CD14-positive monocyte (primary cell): ENCODE measurements around the gene ESPNL. TPM values are rescaled to one million over a fixed set of nuclear protein-coding genes. Genes with fewer than 3 reads are reported as not detected.

Source experiments
- DNase-seq, 3 donors: peaks; one replicate each; pipeline ENCODE4 v3.0.0-alpha.2; 2011 to 2022
- H2AFZ ChIP-seq: 2 replicates; pipeline ENCODE4 v1.6.0; 2012; ENCODE audit warnings: mild to moderate bottlenecking, low read depth, low read length, inconsistent platforms; ENCODE audit not compliant: insufficient read depth, poor library complexity, severe bottlenecking
- H3K27ac ChIP-seq, 2 donors: 1 replicate in 1 of 2; 2 replicates in 1 of 2; pipeline ENCODE4 v1.5.1; 2012 to 2013; ENCODE audit warnings: low read length in 2 of 2, control low read depth in 1 of 2, inconsistent platforms in 1 of 2, low read depth in 1 of 2, mild to moderate bottlenecking in 1 of 2
- H3K27me3 ChIP-seq, 2 donors: one replicate each; pipeline versions ENCODE4 v1.6.0 to v1.6.1; 2011 to 2013; ENCODE audit warnings: low read length in 2 of 2; ENCODE audit not compliant: control insufficient read depth in 2 of 2, insufficient read depth in 2 of 2
- H3K36me3 ChIP-seq, 2 donors: replicated peaks in 1 of 2; 1 replicate in 1 of 2; 2 replicates in 1 of 2; pipeline versions ENCODE4 v1.5.1 to v1.6.1; 2012 to 2013; ENCODE audit warnings: low read length in 2 of 2, control low read depth in 1 of 2, inconsistent platforms in 1 of 2, mild to moderate bottlenecking in 1 of 2; ENCODE audit not compliant: insufficient read depth in 2 of 2, control insufficient read depth in 1 of 2
- H3K4me1 ChIP-seq, 2 donors: 1 replicate in 1 of 2; 2 replicates in 1 of 2; pipeline versions ENCODE4 v1.5.1 to v1.6.1; 2012 to 2013; ENCODE audit warnings: low read length in 2 of 2, control low read depth in 1 of 2, inconsistent platforms in 1 of 2, mild to moderate bottlenecking in 1 of 2, moderate library complexity in 1 of 2; ENCODE audit not compliant: insufficient read depth in 2 of 2, control insufficient read depth in 1 of 2
- H3K4me2 ChIP-seq: replicated peaks from 2 replicates; pipeline ENCODE3; 2012; ENCODE audit warnings: low read length, moderate library complexity, mild to moderate bottlenecking; ENCODE audit not compliant: poor library complexity, severe bottlenecking; ENCODE audit errors: extremely low read depth
- H3K4me3 ChIP-seq, 3 experiments: fragments of 200-600 bp in 1 of 3; sonication (generic) in 1 of 3; replicated peaks in 1 of 3; 1 replicate in 2 of 3; 2 replicates in 1 of 3; pipeline ENCODE4 v1.5.1; 2011 to 2013; ENCODE audit warnings: low read length in 3 of 3, mild to moderate bottlenecking in 3 of 3, control low read depth in 2 of 3, low read depth in 2 of 3, inconsistent platforms in 1 of 3, moderate library complexity in 1 of 3
- H3K79me2 ChIP-seq: 2 replicates; pipeline ENCODE4 v1.6.0; 2012; ENCODE audit warnings: mild to moderate bottlenecking, control low read depth, inconsistent platforms, low read length, moderate library complexity; ENCODE audit not compliant: insufficient read depth
- H3K9ac ChIP-seq: 2 replicates; pipeline ENCODE4 v1.6.0; 2017; ENCODE audit warnings: low read length, mild to moderate bottlenecking; ENCODE audit not compliant: insufficient read depth, poor library complexity, severe bottlenecking
- H3K9me3 ChIP-seq, 2 donors: replicated peaks in 1 of 2; 1 replicate in 1 of 2; 2 replicates in 1 of 2; pipeline versions ENCODE4 v1.5.1 to v1.6.1; 2012 to 2013; ENCODE audit warnings: low read length in 2 of 2, control low read depth in 1 of 2; ENCODE audit not compliant: control insufficient read depth in 1 of 2, insufficient read depth in 1 of 2
- H4K20me1 ChIP-seq: 2 replicates; pipeline ENCODE4 v1.6.0; 2012; ENCODE audit warnings: mild to moderate bottlenecking, low read length, control low read depth, moderate library complexity; ENCODE audit not compliant: insufficient read depth
- H3K27ac Mint-ChIP-seq, 7 donors: one replicate each; pipeline ENCODE4 v1.8.0; 2020; ENCODE audit warnings: mild to moderate bottlenecking in 7 of 7, mixed read lengths in 7 of 7, moderate library complexity in 6 of 7, inconsistent platforms in 2 of 7
- H3K27me3 Mint-ChIP-seq, 3 donors: one replicate each; pipeline ENCODE4 v1.8.0; 2021 to 2022; ENCODE audit warnings: low read depth in 3 of 3, mild to moderate bottlenecking in 3 of 3, mixed read lengths in 3 of 3, moderate library complexity in 3 of 3, inconsistent platforms in 1 of 3
- H3K36me3 Mint-ChIP-seq, 2 donors: one replicate each; pipeline ENCODE4 v1.8.0; 2020; ENCODE audit warnings: mixed read lengths in 2 of 2, inconsistent platforms in 1 of 2, mild to moderate bottlenecking in 1 of 2
- H3K4me1 Mint-ChIP-seq: one replicate; pipeline ENCODE4 v1.8.0; 2020; ENCODE audit warnings: mild to moderate bottlenecking, mixed read lengths
- H3K4me3 Mint-ChIP-seq, 2 donors: one replicate each; pipeline ENCODE4 v1.8.0; 2020; ENCODE audit warnings: mild to moderate bottlenecking in 2 of 2, mixed read lengths in 2 of 2, moderate library complexity in 1 of 2
- H3K9me3 Mint-ChIP-seq, 7 donors: one replicate each; pipeline ENCODE4 v1.8.0; 2020 to 2022; ENCODE audit warnings: mixed read lengths in 7 of 7, mild to moderate bottlenecking in 6 of 7, moderate library complexity in 6 of 7, inconsistent platforms in 2 of 7
- CTCF ChIP-seq: fragments of 200-600 bp; IDR thresholded peaks from one replicate; pipeline ENCODE4 v1.8.0; 2022; ENCODE audit warnings: antibody characterized with exemption, mild to moderate bottlenecking
- WGBS: methylation state at CpG from one replicate; pipeline ENCODE4 v1.1.5; 2013; ENCODE audit warnings: missing lambda C conversion rate; ENCODE audit not compliant: insufficient coverage; 5-methylcytosine and 5-hydroxymethylcytosine counted together
- intact Hi-C, 2 donors: fragments of 100-400 bp; cut with micrococcal nuclease; formaldehyde crosslinking; loops; one replicate each; pipeline versions ENCODE4 v1.15.0 to v1.15.1; 2023
- polyA plus RNA-seq, 3 donors: library from polyadenylated mRNA; depleted of rRNA in 1 of 3; unstranded in 2 of 3; stranded (reverse) in 1 of 3; fragments of 300-500 nt in 2 of 3; fragments of >200 nt in 1 of 3; fragmentation: Illumina TruSeq in 2 of 3; gene quantifications; 1 replicate in 2 of 3; 2 replicates in 1 of 3; pipeline ENCODE4 v1.2.3, GENCODE V29; 2012 to 2021

The ESPNL gene
- polyA plus RNA-seq, 3 donors, result not detected

DNA sequence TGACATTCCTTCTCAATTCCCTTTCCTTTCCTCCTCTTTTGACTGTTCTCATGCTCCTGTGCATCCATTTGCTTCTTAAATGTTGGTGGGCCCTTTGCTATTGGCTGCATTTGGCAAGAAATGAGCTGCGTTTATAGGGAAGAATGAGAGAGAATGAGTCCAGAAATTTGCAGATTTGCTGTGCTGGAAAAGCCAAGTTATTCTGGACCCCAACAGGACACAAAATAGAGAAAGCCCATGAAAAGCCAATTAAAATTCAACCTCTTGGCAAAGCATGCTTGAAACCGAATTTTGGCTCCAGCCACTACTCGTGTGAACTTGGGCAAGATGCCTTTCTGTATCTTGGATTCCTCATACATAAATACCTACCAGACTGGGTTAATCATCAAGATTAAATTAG, 40.6 kb upstream of the ESPNL start:
- 100% methylated on average over 1 of the region's 3 CpGs for WGBS
- Histone ChIP-seq H3K9ac (no peak overlapping the region), H3K4me2 (peak overlapping the region; percentile 93), H2AFZ (no peak overlapping the region), H3K36me3 (peaks cover 5% of the 10 kb centered on the region in 2 donors), H3K4me3 (peak overlapping the region in 1 of 3 experiments; percentile 82), H3K4me1 (peaks cover 17 to 23% of the 10 kb centered on the region in 2 donors), H3K9me3 (peaks cover 7 to 11% of the 10 kb centered on the region in 2 donors), H3K27ac (no peak overlapping the region), H4K20me1 (no peaks in the 10 kb centered on the region), H3K27me3 (peaks cover 3 to 19% of the 10 kb centered on the region in 2 donors), H3K79me2 (no peaks in the 10 kb centered on the region)
- DNase-seq, result no peak
- H3K4me3 Mint-ChIP-seq, result peak overlapping the region; percentile 81 to 92
- H3K9me3 Mint-ChIP-seq, result peaks cover 20 to 31% (median 27%) of the 10 kb centered on the region in 7 donors
- H3K27me3 Mint-ChIP-seq, result peaks cover 10 to 26% (median 22%) of the 10 kb centered on the region in 3 donors
- intact Hi-C loops, result loop anchor here in 1 of 2 donors (5.0 kb wide), 1 partner anchor 92 kb away; the partner anchor contains the start of gene UBE2F
- H3K36me3 Mint-ChIP-seq, result peaks cover 7 to 10% of the 10 kb centered on the region in 2 donors
- TF ChIP-seq CTCF, result no peak
- peaks cover 22% of the 10 kb centered on the region for H3K4me1 Mint-ChIP-seq
- H3K27ac Mint-ChIP-seq, result peak overlapping the region in 1 of 7 donors; percentile 89

DNA sequence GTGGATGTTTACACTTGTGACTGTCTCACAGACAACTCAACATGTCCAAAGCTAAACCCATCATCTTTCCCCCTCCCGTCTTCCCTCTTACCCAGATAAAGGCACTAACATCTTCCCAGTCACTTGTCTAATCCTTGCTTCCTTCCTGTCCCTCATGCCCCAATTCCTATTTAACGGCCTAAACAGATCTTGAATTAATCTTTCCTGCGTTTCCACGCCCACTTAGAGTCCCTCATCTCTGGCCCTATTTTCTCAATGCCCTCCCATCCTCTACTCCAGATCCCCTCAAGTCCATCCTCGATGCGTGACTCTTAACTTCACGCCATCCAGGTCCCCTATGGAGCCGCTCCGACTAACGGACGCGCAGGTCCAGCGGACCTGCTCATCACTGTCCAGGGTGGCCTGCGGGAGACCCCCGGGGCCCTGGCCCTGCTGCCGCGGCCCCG, 40.0 kb upstream of the ESPNL start:
- Histone ChIP-seq H3K9ac (peak overlapping the region; percentile 91), H3K4me2 (peak overlapping the region; percentile 93), H4K20me1 (no peaks in the 10 kb centered on the region), H2AFZ (peak overlapping the region; percentile 91), H3K36me3 (peaks cover 7 to 10% of the 10 kb centered on the region in 2 donors), H3K27me3 (peaks cover 3 to 19% of the 10 kb centered on the region in 2 donors), H3K79me2 (no peaks in the 10 kb centered on the region), H3K27ac (peak overlapping the region; percentile 66 to 91), H3K4me3 (peak overlapping the region; percentile 60 to 88 (median 82)), H3K9me3 (peaks cover 7 to 11% of the 10 kb centered on the region in 2 donors), H3K4me1 (peaks cover 17 to 23% of the 10 kb centered on the region in 2 donors)
- H3K36me3 Mint-ChIP-seq, result peaks cover 11 to 15% of the 10 kb centered on the region in 2 donors
- no peak for TF ChIP-seq CTCF
- peak overlapping the region; percentile 82 to 95 (median 90) for H3K27ac Mint-ChIP-seq
- intact Hi-C loops, result loop anchor here in 1 of 2 donors (2.0 to 5.0 kb wide), 2 partner anchors 91 to 182 kb away; partner anchors contain the start of gene HES6
- peaks cover 10 to 26% (median 22%) of the 10 kb centered on the region in 3 donors for H3K27me3 Mint-ChIP-seq
- peaks cover 22% of the 10 kb centered on the region for H3K4me1 Mint-ChIP-seq
- peak overlapping the region; percentile 81 to 92 for H3K4me3 Mint-ChIP-seq
- no peak for DNase-seq
- WGBS, result 1% methylated on average over 18 of the region's 18 CpGs
- H3K9me3 Mint-ChIP-seq, result peaks cover 20 to 30% (median 25%) of the 10 kb centered on the region in 7 donors
